NCI-H1694 (cell line): ENCODE measurements around the gene NSUN6.

Experiments used
- DNase-seq: peaks from one replicate; lab custom pipeline; 2025; lab: John Stamatoyannopoulos, UW

The NSUN6 gene

GRCh38 chr10:18561861-18562551, 89.4 kb downstream of the NSUN6 start:
- no peak for DNase-seq

DNA sequence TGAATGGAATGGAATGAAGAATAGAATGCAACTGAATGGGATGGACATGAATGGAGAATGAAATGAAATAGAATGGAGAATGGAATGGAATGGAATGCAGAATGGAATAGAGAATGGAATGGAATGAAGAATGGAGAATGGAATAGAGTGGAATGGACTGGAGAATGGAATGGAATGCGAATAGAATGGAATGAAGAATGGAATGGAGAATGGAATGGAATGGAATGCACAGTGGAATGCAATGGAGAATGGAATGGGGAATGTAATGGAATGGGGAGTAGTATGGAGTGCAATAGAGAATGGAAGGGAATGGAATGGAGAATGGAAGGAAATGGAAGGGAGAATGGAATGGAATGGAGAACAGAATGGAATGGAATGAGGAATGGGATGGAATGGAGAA, 93.4 kb downstream of the NSUN6 start:
- DNase-seq, result no peak

- DNase-seq, result no peak
Observed at GRCh38 chr10:18556522-18557147, 94.8 kb downstream of the NSUN6 start.

DNA sequence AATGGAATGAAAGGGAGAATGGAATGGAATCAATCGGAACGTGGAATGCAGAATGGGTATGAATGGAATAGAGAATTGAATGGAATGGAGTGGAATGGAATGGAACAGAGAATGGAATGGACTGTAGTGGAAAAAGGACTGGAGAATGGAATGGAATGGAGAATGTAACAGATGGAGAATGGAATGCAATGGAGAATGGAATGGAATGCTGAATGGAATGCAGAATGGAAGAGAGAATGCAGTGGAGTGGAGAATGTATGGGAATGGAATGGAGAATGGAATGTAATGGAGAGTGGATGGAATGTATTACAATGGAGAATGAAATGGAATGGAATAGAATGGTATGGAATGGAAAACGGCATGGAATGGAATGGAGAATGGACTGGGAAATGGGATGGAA, 96.9 kb downstream of the NSUN6 start:
- no peak for DNase-seq

DNA sequence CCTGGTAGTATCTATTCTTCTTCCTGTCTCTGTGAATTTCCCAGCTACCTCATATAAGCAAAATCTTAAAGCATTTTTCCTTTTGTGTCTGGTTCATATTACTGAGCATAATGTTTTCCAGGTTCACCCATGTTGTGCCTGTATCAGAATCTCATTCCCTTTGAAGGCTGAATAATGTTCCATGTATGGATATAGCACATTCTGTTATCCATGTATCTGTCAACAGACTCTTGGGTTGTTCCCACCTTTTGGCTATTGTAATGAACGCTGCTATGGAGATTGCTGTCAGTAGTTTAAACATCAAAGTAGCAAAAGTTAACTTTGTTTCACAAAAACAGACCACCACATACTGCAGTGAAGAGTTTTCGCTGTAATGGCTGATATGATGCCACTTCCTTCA, 99.9 kb downstream of the NSUN6 start:
- no peak for DNase-seq

DNA sequence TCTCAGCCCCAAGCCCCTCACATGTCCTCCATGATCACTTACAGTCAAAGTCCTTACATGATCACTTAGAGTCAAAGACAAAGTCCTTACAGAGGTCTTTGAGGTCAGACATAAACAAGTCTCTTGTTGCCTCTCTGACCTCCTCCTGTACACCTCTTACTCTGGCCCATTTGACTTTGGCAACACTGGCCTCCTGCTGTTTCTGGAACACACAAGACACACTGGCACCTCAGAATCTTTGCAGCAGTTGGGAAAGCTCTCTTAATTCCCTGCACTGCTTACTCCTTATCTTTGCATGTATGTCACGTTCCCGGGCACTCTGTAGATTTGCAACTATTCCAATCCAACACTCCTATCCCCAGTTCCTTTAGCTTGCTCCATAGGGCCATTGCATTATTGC, 102.3 kb downstream of the NSUN6 start:
- DNase-seq, result no peak

DNA sequence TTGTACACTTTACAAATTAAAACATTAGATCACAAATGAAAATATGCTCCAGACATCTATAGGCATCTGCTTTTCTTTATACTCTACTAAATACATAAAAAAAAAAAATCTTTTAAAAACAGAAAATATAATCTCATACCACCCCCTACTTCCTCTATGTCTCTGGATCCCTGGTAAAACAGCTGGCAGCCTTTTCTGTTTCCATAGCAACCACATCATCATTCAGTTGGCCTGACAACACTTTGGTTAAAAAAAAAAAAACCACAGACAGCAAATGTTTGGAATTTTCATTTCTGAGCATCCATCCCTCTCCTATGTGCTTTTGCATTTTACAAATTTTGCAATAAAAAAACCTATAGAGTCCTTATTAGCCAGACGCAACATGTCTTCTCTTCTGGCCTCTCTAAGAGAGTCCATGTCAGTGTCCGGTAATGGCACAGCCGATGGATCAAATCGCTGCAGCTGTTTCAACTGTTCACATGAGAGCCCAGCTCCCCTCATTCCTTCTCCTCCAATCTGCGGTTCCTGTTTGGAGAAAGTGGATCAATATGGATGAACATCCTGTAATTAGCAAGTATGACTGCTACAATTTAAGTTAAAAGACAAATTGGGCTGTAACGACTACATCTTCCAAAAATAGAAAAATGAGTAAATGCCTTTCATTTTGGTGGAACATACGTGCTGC, 105.6 kb downstream of the NSUN6 start:
- DNase-seq, result peak; percentile 7

- no peak for DNase-seq
Observed at GRCh38 chr10:18542832-18543231, 108.6 kb downstream of the NSUN6 start.

DNA sequence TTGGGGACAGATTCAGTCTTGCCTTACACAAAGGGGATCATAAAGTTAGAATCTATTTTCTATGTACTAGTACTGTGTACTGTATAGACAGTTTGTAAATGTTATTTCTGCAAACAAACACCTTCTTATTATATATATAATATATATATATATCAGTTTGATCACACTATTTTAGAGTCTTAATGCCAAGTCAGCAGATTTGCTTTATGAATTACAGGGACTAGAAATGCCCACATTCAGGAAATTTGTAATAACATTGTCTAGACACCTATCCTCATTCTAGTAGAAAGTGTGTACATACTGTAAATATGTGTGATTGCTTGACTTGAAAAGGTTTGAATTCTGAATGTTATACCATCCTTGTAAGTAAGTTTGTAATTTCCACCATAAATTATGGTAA, 111.2 kb downstream of the NSUN6 start:
- no peak for DNase-seq

DNA sequence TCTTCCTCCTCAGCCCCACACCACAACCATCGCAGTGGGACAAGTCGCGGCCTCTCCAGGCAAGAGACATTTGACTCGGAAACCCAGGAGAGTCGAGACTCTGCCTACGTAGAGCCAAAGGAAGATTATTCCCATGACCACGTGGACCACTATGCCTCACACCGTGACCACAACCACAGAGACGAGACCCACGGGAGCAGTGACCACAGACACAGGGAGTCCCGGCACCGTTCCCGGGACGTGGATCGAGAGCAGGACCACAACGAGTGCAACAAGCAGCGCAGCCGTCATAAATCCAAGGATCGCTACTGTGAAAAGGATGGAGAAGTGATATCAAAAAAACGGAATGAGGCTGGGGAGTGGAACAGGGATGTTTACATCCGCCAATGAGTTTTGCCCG, 112.1 kb downstream of the NSUN6 start:
- DNase-seq, result no peak

DNA sequence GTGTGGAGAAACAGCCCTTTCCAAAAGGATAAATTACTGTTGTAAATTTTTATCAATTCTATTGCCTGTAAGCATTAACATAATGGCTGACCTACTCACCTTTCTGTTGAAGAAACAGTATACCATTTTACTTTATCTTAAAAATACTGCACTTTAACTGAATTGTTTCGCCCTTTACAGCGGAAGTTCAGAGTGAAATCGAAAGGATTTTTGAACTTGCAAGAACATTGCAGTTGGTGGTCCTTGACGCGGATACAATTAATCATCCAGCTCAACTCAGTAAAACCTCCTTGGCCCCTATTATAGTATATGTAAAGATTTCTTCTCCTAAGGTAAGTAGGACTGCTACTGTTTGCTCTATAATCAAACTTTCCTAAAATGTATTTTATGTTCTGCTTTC, 117.5 kb downstream of the NSUN6 start:
- no peak for DNase-seq

DNA sequence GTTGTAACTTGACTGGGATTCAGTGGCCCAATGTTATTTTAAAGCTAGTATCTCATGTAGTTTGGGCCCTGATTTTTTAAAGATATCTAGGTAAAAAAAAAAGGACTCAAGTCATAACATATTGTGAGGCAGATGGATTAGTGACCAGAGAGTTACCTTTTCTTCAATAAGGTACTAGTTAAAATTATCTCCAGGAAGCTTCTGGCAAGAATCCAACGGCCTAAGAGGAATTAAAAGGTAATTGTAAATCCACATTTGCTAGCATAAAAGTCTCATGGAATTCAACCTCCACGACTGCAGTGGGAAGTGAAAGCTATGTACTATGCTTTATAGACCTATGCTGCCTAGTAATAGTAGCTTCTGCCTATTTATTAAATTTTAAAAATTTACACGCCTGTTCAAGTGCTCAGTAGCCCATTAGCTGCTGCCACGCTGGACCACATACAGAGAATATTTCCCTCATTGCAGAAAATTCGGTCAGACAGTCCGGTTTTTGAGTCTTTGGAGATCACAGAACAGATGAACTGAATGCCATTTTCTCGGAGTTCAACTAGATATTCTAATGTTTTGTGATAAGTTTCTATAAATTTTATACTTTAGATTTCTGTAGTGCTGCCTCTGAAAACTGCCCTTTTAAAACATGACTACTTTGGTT, 118.4 kb downstream of the NSUN6 start:
- no peak for DNase-seq

DNA sequence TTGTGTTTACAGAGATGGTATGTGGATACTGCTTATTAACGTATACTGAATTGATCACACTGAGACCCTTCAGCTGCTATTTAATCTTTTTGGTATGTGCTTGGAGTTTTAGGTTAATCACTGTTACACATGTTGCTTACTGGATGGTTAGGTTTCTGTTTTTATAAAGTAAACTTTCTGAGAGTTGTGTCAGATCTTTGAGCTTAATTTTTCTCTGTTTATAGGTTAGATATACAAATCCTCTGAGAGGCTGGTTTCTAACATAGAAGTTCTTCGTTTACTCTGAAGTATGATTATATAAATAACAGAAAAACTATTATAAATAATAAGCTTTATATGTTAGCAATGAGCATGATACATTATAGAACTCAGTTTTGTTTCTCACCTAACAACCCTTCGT, 123.1 kb downstream of the NSUN6 start:
- no peak for DNase-seq

DNA sequence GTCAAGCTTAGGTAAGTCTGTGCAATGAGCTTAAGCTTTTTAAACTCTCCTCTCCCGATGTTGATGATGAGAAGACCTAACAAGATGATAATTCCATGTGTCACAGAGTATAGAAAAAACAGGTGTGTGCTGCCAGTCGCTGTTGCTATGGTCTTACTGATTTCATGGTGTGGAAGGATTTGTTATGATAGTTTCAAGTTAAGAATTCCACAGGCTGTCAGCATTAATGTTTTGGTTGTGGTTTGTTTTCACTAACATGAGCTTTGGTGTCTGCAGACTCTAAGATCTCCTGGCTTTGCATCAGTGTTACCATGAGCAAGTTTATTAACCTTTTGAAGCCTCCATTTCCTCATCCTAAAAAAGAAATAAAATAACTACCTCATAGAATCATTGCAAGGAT, 123.7 kb downstream of the NSUN6 start:
- DNase-seq, result no peak

DNA sequence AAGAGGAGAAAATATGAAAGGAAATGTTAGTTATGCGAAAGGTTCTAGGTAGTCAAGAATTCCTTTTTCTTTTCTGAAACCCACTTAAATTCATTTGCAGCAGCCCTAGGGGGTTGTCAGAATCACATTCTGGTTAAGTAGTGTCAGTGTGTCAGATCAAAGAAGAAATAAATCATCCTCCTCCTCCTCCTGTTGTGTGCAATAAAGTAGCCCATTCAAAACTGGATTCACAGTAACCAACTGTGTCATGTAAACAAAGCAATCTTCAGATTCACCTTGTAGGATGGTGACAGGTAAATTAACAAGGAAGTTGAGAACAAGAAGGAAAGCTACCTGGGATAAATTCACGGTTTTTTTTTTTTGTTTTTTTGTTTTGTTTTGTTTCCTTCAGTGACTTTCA, 127.5 kb downstream of the NSUN6 start:
- DNase-seq, result no peak

DNA sequence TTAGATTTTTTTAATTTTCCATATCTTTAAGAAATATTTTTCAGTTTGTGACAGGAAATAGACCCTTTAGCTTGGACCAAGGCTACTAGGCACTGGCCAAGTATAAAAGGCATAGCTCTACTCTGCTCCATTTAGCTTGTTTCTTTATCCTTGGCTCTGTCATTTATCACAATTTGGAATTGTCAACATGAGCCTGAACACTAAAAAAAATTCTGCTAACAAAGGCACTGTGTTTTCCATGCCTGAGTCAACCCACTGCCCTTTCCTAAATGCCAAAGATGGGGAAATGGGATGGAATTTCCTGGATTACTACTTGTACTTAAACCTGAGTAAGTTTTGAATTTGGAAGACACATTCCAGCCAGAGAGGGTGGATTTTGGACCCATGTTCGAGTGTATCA, 128.4 kb downstream of the NSUN6 start:
- no peak for DNase-seq

GRCh38 chr10:18516851-18517250, 134.5 kb downstream of the NSUN6 start:
- no peak for DNase-seq

DNA sequence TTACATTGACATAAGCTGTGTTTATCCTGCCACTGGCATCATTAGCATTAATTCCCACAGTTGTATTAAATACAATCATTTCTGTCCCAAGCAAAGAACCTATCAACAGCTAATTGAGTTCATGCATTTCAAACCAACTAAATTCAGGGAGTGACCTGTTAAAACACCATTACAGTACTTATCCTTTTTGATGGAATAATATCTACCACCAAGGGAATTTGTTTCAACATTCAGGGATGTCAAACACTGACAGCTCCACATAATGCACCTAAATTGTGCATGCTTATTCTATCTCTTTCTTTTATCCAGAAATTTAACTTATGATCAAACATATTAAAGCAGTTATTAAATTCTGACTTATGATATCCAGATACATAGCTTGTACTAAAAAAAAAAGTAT, 136.8 kb downstream of the NSUN6 start:
- no peak for DNase-seq

DNA sequence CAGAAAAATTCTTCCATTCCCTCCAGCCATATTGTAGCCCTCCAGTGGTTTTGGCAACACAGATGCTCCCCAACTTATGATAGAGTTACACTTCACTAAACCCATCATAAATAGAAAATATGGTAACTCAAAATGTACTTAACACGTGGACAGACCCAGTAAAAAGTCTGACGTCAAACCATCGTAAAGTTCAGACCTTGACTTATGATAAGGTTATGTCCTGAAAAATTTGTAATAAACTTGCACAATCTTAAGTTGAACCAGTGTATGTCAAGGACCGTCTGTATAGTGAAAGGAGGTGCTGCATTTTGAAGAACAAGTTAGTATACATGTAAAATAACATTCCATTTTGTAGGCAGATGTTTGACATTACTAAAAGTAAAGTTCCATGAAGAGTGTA, 142.8 kb downstream of the NSUN6 start:
- no peak for DNase-seq

GRCh38 chr10:18505456-18506118, 145.8 kb downstream of the NSUN6 start:
- no peak for DNase-seq

DNA sequence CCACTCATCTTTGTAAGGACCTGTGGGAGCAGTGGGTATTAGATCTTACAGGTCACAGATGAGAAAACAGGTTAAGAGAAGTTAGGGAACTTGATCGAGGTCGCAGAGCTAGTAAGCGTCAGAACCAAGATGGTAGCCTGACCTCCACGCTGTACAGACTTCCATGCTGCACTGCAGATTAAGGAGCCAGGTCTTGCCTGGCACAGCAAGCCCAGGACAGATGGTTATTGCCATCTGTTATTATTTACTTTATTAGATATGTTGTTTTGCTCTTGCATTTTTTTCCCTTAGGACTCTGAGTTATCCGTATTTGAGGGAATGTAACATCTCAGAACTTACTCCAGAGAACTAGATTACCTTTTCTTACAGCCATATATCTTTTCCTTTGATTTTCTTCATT, 147.2 kb downstream of the NSUN6 start:
- peak; percentile 24 for DNase-seq

GRCh38 chr10:18501629-18502028, 149.8 kb downstream of the NSUN6 start:
- no peak for DNase-seq

- DNase-seq, result no peak
Observed at GRCh38 chr10:18501198-18501597, 150.2 kb downstream of the NSUN6 start.
